ENCODE data around the gene CNGA1.
A peak's percentile ranks its signal among the peaks of the same experiment; 100 is the strongest.
"Not testable (repeated sequence)": the region's sequence is repeated elsewhere in the genome, so short reads cannot be mapped to it uniquely, and the experiment has no call there.

The CNGA1 gene

DNA sequence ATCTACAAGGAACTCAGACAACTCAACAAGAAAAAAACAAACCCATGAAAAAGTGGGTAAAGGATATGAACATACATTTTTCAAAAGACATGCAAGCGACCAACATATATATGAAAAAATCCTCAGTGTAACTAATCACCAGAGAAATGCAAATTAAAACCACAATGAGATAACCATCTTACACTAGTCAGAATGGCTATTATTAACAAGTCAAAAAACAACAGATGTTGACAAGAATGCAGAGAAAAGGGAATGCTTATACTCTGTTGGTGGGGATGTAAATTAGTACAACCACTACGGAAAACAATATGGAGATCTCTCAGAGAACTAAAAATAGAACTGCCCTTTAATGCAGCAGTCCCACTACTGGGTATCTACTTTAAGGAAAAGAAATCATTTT is 12.2 kb upstream of the CNGA1 start:
- DNase-seq: no peak

DNA sequence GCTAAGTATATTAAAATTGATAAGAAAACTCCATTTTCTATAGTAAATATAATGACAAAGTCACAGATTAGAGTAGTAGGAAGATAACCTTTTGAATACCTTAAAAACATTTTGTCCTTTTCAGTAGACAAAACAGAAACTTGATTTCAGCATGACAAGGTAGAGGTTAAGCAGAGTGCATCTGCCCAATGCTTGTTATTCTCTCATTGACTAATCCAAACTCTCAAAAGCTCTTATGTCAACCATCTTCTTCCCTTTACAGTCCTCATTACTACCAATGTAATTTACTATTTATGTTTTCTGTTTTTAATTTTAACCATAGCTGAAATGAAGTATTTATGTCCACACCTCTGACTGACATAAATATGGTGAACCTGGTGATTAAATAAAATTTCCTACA is 11.2 kb upstream of the CNGA1 start:
- DNase-seq: no peak

DNA sequence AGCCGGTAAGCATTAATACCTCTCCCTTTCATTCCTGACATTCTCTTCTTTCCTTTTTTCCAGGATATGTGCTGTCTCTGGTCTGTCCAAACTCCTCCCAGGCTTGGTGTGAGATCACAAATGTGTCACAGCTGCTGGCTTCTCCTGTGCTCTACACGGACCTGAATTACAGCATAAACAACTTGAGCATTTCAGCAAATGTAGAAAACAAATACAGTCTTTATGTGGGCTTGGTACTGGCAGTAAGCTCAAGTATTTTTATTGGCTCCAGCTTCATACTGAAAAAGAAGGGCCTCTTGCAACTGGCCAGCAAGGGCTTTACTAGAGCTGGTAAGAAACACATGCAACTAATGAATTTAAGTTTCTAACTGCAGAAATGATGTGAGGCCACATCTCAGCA is 8.5 kb upstream of the CNGA1 start:
- DNase-seq: no peak

- no peak for DNase-seq
Observed at GRCh38 chr4:48024522-48024921, 8.0 kb upstream of the CNGA1 start.

DNA sequence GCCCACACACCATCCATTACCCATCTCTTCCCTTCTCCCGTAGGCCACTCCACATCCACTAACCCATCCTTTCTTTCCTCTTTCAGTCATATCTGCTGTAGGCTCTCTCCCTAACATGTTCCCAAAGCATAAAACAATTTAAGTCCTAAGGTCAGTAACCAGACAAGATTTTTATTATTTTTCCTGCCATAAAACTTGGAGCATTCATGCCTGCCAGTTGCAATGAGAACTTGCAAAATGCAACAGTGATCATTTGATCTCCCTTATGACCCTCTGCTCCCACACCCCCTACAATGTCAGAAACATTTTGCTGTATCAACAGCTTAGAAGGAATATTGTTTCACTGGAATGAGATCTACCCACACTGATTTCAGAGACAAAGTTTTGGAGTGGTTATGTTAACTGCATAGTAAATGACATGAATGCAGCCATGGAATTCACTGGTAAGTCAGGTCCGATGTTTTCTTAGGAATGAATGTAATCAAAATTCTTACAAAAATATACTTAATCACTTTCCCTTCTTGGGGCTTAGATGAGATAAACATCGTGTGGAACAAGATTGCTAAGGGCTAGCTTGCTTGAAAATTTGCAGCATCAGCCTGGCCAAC is 5.8 kb upstream of the CNGA1 start:
- DNase-seq: no peak

- no peak for DNase-seq
Observed at GRCh38 chr4:48021100-48021499, 4.6 kb upstream of the CNGA1 start.

DNA sequence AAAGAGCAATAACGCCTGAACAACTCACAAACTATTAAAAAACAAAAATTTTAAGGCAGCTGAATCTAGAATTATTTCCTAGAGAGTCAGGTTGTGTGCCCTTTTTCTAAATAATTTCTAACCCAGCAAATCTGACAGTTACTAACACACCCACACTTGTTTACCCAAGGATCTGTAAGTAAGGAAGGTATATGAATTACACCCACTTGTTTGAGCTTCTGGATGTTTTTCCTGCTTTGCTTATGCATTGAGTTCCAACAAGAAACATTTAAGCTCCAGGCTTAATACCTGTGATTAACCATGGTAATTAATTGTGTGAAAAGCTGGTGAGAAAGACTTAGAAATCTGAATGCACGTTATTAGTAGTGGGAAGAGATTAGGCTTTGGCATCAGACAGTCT is 1.6 kb upstream of the CNGA1 start:
- DNase-seq: no peak

- DNase-seq: peak; percentile 60 to 68
Observed at GRCh38 chr4:48017108-48017571, 659 bp upstream of the CNGA1 start.

- no peak for DNase-seq
Observed at GRCh38 chr4:48015678-48016077, 803 bp downstream of the CNGA1 start.

- no peak for DNase-seq
Observed at GRCh38 chr4:48015216-48015615, 1.3 kb downstream of the CNGA1 start.

DNA sequence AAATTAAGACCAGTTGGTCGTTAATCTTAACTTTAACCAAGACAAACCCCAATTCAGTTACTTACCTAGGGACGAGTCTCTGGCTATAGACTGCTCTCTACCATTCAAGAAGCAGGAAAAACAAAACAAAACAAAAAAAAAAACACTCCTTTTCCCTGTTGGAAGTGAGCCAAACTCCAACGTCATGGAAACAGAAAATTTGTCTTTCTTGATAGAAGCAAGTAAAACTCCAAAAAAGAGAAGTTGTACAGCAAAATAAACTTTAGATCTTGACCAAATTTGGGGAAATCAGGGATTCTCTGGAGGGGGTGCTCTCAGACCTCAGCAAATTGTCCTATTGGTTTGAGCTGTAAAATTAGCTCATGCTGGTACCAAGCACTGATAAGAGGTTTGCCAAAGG is 3.7 kb downstream of the CNGA1 start:
- DNase-seq: no peak

- DNase-seq: no peak
Observed at GRCh38 chr4:48011722-48012121, 4.8 kb downstream of the CNGA1 start.

- not testable (repeated sequence) for DNase-seq
Observed at GRCh38 chr4:48010906-48011305, 5.6 kb downstream of the CNGA1 start.

DNA sequence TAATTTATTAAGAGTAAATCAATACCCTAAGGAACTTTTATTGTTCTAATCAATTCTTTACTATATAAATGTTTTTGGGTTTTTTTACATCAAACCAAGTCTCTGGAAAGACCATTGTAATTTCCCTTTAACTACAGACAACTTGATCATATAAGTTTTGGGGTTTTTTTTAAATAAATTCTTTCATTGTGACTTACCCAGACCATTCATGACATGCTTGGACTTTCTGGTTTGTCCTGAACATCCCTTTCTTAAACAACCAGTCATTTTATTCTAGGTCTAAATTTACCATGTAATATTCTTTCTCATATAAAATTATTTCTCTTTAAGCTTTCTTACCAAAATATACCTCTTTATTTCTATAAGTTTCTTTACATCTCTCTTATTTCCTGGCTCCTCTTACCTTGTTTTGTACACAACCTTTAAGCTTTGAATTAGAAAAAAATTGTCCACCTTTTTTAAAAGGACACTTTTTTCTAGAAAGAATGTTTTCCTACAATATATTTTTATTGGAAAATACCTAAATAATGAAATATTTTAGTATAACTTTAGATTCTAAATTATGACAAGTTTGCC is 8.4 kb downstream of the CNGA1 start:
- no peak for DNase-seq

- no peak for DNase-seq
Observed at GRCh38 chr4:48005781-48006180, 10.7 kb downstream of the CNGA1 start.

DNA sequence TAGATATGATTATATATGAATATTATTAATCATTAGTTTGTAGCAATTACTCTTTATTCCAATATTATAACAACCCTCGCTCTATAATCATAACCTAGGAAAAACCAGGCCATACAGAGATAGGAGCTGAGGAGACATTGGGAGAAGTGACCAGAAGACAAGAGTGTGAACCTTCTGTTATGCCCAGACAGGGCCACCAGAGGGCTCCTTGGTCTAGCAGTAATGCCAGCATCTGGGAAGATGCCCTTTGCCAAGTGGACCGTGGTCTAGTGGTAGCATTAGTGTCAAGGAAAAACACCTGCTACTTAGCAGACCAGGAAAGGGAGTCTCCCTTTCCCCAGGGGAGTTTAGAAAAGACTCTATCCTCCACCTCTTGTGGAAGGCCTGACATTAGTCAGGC is 12.9 kb downstream of the CNGA1 start:
- peak; percentile 54 to 58 for DNase-seq

DNA sequence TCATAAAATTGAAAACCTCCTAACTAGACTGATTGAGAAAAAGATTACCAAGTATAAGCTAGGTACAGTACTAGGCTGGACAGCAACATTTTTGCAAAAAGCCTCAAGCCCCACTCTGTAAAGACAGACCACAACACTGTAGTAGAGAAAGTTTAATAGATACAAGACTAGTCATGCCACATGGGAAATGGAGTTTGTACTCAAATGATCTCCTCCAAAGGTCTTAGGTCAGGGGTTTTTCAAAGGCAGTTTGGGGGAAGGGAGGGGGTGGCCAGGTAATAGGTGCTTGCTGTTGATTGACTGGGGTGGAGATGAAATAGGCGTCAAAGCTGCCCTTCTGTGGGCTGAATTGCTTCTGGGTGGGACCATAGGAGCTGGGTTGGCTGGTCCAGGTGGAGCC is 14.2 kb downstream of the CNGA1 start:
- no peak for DNase-seq

- DNase-seq: no peak
Observed at GRCh38 chr4:47996021-47996420, 20.5 kb downstream of the CNGA1 start.

DNA sequence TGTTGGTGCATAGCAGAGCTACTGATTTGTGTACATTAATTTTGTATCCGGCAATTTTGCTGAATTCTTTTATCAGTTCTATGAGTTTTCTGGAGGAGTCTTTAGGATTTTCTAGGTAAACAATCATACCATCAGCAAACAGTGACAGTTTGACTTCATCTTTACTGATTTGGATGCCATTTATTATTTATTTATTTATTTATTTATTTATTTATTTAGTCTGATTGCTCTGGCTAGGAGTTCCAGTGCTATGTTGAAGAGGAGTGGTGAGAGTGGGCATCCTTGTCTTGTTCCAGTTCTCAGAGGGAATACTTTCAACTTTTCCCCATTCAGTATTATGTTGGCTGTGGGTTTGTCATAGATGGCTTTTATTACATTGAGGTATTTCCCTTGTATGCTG is 24.0 kb downstream of the CNGA1 start:
- DNase-seq: not testable (repeated sequence)

- no peak for DNase-seq
Observed at GRCh38 chr4:47990145-47990544, 26.3 kb downstream of the CNGA1 start.

GRCh38 chr4:47974566-47974965 is 41.9 kb downstream of the CNGA1 start:
- no peak for DNase-seq

DNA sequence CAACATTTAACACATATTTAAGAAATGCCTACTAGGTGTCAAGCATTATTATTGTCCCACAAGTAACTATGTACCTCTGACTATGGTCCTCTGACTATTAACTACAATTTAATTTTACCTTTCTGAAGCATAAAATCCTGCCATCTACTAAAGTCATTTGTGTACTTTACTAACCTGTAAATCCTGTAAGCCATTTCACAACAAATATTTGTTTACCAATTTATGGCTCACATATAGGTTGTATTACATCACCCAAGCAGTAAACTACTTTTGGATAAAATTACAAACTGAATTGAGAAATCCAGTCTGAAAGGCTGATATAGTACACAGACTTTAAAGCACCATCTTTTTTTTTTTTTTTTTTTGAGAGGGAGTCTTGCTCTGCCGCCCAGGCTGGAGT is 43.8 kb downstream of the CNGA1 start:
- no peak for DNase-seq

GRCh38 chr4:47972181-47972580 is 44.3 kb downstream of the CNGA1 start:
- no peak for DNase-seq

DNA sequence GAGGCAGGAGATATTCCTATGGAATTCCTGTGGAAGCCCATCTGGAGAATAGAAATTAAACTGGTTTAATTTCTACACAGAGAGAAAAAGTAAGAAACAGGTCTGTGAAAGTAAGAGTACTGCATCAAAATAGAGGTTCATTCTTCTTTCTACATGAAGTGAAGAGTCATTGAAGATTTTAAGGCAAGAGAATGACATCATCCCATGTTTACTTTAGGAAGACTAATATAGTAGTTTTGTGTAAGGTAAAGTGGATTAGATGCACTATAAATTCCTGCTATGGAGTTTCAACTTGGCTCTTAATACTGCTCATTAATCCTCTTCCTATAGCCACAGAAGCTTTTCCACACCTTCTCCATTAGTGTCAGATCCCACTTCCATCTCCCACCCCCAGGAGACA is 47.6 kb downstream of the CNGA1 start:
- no peak for DNase-seq

- DNase-seq: no peak
Observed at GRCh38 chr4:47954677-47955076, 61.8 kb downstream of the CNGA1 start.

Measured in stimulated activated CD4-positive, alpha-beta T cell treated with anti-CD3 and anti-CD28 coated beads, Interleukin-2, amount 100 ng/mL, for 24 hours (primary cell).